A549 (cell line): ENCODE results near the gene TLCD3A. TPM values are rescaled to one million over a fixed set of nuclear protein-coding genes. Genes with fewer than 3 reads are reported as not detected.

ENCODE experiments used
- ATAC-seq, 2 experiments: fragments of 200-7000 bp in 1 of 2; fragments of >200 bp in 1 of 2; cut with Nextera tagmentation in 1 of 2; cut with Tn5 transposase in 1 of 2; 3 replicates each; pipeline versions ENCODE4 v1.8.0 to v1.9.1; 2018 to 2020; ENCODE audit warnings: mild to moderate bottlenecking in 1 of 2, moderate library complexity in 1 of 2
- CTCF ChIA-PET: fragments of 300-600 bp; sonication (Branson Sonifier 250); formaldehyde crosslinking; extraction: SDS; loops from one replicate; lab custom pipeline; 2021; ENCODE audit warnings: antibody characterized with exemption, inconsistent platforms; lab: Yijun Ruan, JAX
- POLR2A ChIA-PET: fragments of 350-600 bp; formaldehyde crosslinking; extraction: SDS; loops from one replicate; lab custom pipeline; 2021; ENCODE audit warnings: antibody characterized with exemption, inconsistent platforms; lab: Yijun Ruan, JAX
- DNase-seq, 2 experiments: peaks; one replicate each; pipeline versions ENCODE4 v3.0.0 to v3.0.0-alpha.2; 2011 to 2016; ENCODE audit warnings: low read depth in 1 of 2, low spot score in 1 of 2
- FAIRE-seq: peaks from 2 replicates; lab custom pipeline; 2011; peaks lifted over from hg19 to GRCh38; lab: Jason Lieb, UNC
- H3K27ac ChIP-seq, 2 experiments: fragments of >200 bp; sonication (Bioruptor Twin); formaldehyde crosslinking; 3 replicates each; pipeline ENCODE4 v1.5.1; 2016 to 2017
- H3K4me1 ChIP-seq: fragments of >200 bp; sonication (Bioruptor Twin); formaldehyde crosslinking; 3 replicates; pipeline ENCODE4 v1.6.1; 2016
- H3K4me2 ChIP-seq: fragments of >200 bp; sonication (Bioruptor Twin); formaldehyde crosslinking; 3 replicates; pipeline ENCODE4 v1.6.1; 2016
- H3K4me3 ChIP-seq: fragments of >200 bp; sonication (Bioruptor Twin); formaldehyde crosslinking; 3 replicates; pipeline ENCODE4 v1.5.1; 2016
- H3K9me3 ChIP-seq: fragments of >200 bp; sonication (Bioruptor Twin); formaldehyde crosslinking; 3 replicates; pipeline ENCODE4 v1.6.1; 2016
- ATOH8 ChIP-seq: fragments of 250-450 bp; sonication (Bioruptor Pico); IDR thresholded peaks from 2 replicates; pipeline ENCODE4 v1.5.0; 2020; ENCODE audit warnings: low read depth, mild to moderate bottlenecking, moderate library complexity
- BHLHE40 ChIP-seq: IDR thresholded peaks from 2 replicates; pipeline ENCODE4 v1.6.1; 2012; ENCODE audit warnings: low read depth, low read length, inconsistent platforms
- EHF ChIP-seq: fragments of 250-450 bp; sonication (Bioruptor Pico); IDR thresholded peaks from 2 replicates; pipeline ENCODE4 v1.5.0; 2020; ENCODE audit warnings: mild to moderate bottlenecking
- EHMT2 ChIP-seq: fragments of 200-600 bp; sonication (generic); IDR thresholded peaks from 2 replicates; pipeline ENCODE4 v1.6.1; 2016; ENCODE audit warnings: antibody characterized with exemption, low read depth, mild to moderate bottlenecking, moderate library complexity
- EP300 ChIP-seq, 2 experiments: fragments of >200 bp; sonication (Bioruptor Twin); formaldehyde crosslinking; IDR thresholded peaks; 2 replicates in 1 of 2; 3 replicates in 1 of 2; pipeline ENCODE4 v1.6.1; 2016 to 2017
- FOXS1 ChIP-seq: fragments of 250-450 bp; sonication (Bioruptor Pico); IDR thresholded peaks from 2 replicates; pipeline ENCODE4 v1.5.0; 2020; ENCODE audit warnings: mild to moderate bottlenecking, moderate library complexity
- HMGXB4 ChIP-seq: fragments of 250-450 bp; sonication (Bioruptor Pico); IDR thresholded peaks from 2 replicates; pipeline ENCODE4 v1.5.0; 2021; ENCODE audit warnings: mild to moderate bottlenecking, moderate library complexity, borderline replicate concordance
- HOXB13 ChIP-seq: fragments of 250-450 bp; sonication (Bioruptor Pico); IDR thresholded peaks from 2 replicates; pipeline ENCODE4 v1.5.0; 2020; ENCODE audit warnings: low read depth, mild to moderate bottlenecking, moderate library complexity
- KDM1A ChIP-seq: fragments of 200-600 bp; sonication (generic); IDR thresholded peaks from 2 replicates; pipeline ENCODE4 v1.6.1; 2016; ENCODE audit warnings: low read depth, mild to moderate bottlenecking
- KDM5A ChIP-seq: fragments of 200-600 bp; sonication (generic); IDR thresholded peaks from 2 replicates; pipeline ENCODE4 v1.6.1; 2016; ENCODE audit warnings: antibody characterized with exemption, mild to moderate bottlenecking
- MAZ ChIP-seq: fragments of 150-350 bp; IDR thresholded peaks from 2 replicates; pipeline ENCODE4 v1.6.1; 2014; ENCODE audit warnings: antibody characterized with exemption, low read depth, low read length, borderline replicate concordance
- MYC ChIP-seq: IDR thresholded peaks from 2 replicates; pipeline ENCODE4 v1.6.1; 2012; ENCODE audit warnings: mild to moderate bottlenecking, inconsistent platforms, low read length, improper control_type of control experiment, borderline replicate concordance
- NFE2L2 ChIP-seq: fragments of 150-350 bp; conservative IDR thresholded peaks from 2 replicates; pipeline ENCODE4 v1.6.1; 2014; ENCODE audit warnings: low read length
- PHF8 ChIP-seq: fragments of 200-600 bp; sonication (generic); IDR thresholded peaks from 2 replicates; pipeline ENCODE4 v1.6.1; 2016; ENCODE audit warnings: low read depth, mild to moderate bottlenecking, antibody characterized with exemption, moderate library complexity, borderline replicate concordance
- POLR2A ChIP-seq: IDR thresholded peaks from 2 replicates; pipeline ENCODE4 v1.6.1; 2012; ENCODE audit warnings: mild to moderate bottlenecking, low read length
- POLR2AphosphoS2 ChIP-seq: conservative IDR thresholded peaks from 2 replicates; pipeline ENCODE4 v1.6.1; 2012; ENCODE audit warnings: low read length, improper control_type of control experiment, inconsistent platforms
- RAD21 ChIP-seq, 2 experiments: fragments of >200 bp in 1 of 2; sonication (Bioruptor Twin) in 1 of 2; formaldehyde crosslinking in 1 of 2; IDR thresholded peaks in 1 of 2; conservative IDR thresholded peaks in 1 of 2; 2 replicates in 1 of 2; 3 replicates in 1 of 2; pipeline ENCODE4 v1.6.1; 2012 to 2018; ENCODE audit warnings: inconsistent platforms in 1 of 2
- SREBF2 ChIP-seq: fragments of 450-650 bp; IDR thresholded peaks from 2 replicates; pipeline ENCODE4 v1.6.1; 2014; ENCODE audit warnings: mild to moderate bottlenecking, moderate library complexity
- USF2 ChIP-seq: fragments of 450-650 bp; IDR thresholded peaks from 2 replicates; pipeline ENCODE4 v1.6.1; 2014; ENCODE audit warnings: antibody characterized with exemption
- ZC3H11A ChIP-seq: fragments of 450-650 bp; IDR thresholded peaks from 2 replicates; pipeline ENCODE4 v1.6.1; 2014; ENCODE audit warnings: antibody characterized with exemption, mild to moderate bottlenecking
- ZNF302 ChIP-seq: fragments of 250-450 bp; sonication (Bioruptor Pico); IDR thresholded peaks from 2 replicates; pipeline ENCODE4 v1.9.0; 2021; ENCODE audit warnings: inconsistent platforms, mild to moderate bottlenecking, moderate library complexity
- WGBS: methylation state at CpG from one replicate; pipeline ENCODE4 v1.1.6; 2017; ENCODE audit errors: missing lambda C conversion rate; 5-methylcytosine and 5-hydroxymethylcytosine counted together
- polyA plus RNA-seq, 4 experiments: library from polyadenylated mRNA; depleted of rRNA in 3 of 4; stranded (reverse); fragments of >200 nt; fragmentation: RNase III in 1 of 4; extraction: RNeasy Plus Mini Kit Qiagen cat#74134 plus additional on column Dnase treatment in 1 of 4; gene quantifications; 2 replicates in 3 of 4; 3 replicates in 1 of 4; pipeline ENCODE4 v1.2.3, GENCODE V29; 2011 to 2017

TLCD3A gene
- polyA plus RNA-seq, 2 of the 4 experiments (the other 2 are of a cell fraction), result 29.5 to 31.5 TPM

GRCh38 chr17:725084-725483, 7.3 kb upstream of the TLCD3A start:
- Histone ChIP-seq H3K4me1 (no peaks in the 10 kb centered on the region), H3K27ac (no peak overlapping the region), H3K9me3 (no peaks in the 10 kb centered on the region), H3K4me2 (no peak overlapping the region), H3K4me3 (no peak overlapping the region)
- FAIRE-seq (no peak), ATAC-seq (no peak), DNase-seq (no peak)
- no peak for TF ChIP-seq HOXB13 (CRISPR knock-in tag)
- 96% methylated on average over 14 of the region's 14 CpGs for WGBS
- ChIA-PET CTCF (interaction anchor here (1.6 kb wide), 1 partner anchor 10 kb away, joined by 4 read pairs; the partner anchor contains the start of gene VPS53), POLR2A (interaction anchor here (0.7 kb wide), 1 partner anchor 334 kb away, joined by 3 read pairs; no protein-coding TSS in a partner anchor)

GRCh38 chr17:725746-726145, 6.7 kb upstream of the TLCD3A start:
- Histone ChIP-seq H3K9me3 (no peaks in the 10 kb centered on the region), H3K4me2 (no peak overlapping the region), H3K4me1 (no peaks in the 10 kb centered on the region), H3K4me3 (no peak overlapping the region), H3K27ac (no peak overlapping the region)
- TF ChIP-seq HOXB13 (CRISPR knock-in tag), result no peak
- ATAC-seq (no peak), DNase-seq (no peak), FAIRE-seq (no peak)
- POLR2A ChIA-PET, result interaction anchor here (0.7 kb wide), 1 partner anchor 334 kb away, joined by 3 read pairs; no protein-coding TSS in a partner anchor
- WGBS, result 89% methylated on average over 12 of the region's 12 CpGs
- CTCF ChIA-PET, result interaction anchor here (1.6 kb wide), 1 partner anchor 10 kb away, joined by 4 read pairs; the partner anchor contains the start of gene VPS53

GRCh38 chr17:726271-726919, 6.0 kb upstream of the TLCD3A start:
- no peak for ATAC-seq
- DNase-seq, result no peak
- no peak for FAIRE-seq
- H3K27ac ChIP-seq, result no peak overlapping the region
- 86% methylated on average over 20 of the region's 20 CpGs for WGBS
- H3K4me2 ChIP-seq, result no peak overlapping the region
- H3K4me1 ChIP-seq, result peaks cover 4% of the 10 kb centered on the region; the same call in 2 of the 3 replicates
- CTCF ChIA-PET, result interaction anchor here (0.9 to 1.0 kb wide), 3 partner anchors 26 to 314 kb away, joined by 3 to 6 read pairs (median 3); partner anchors contain the start of gene TIMM22
- H3K9me3 ChIP-seq, result no peaks in the 10 kb centered on the region
- TF ChIP-seq KDM1A (no peak), PHF8 (no peak), ZC3H11A (no peak), MAZ (no peak), FOXS1 (CRISPR knock-in tag) (no peak), SREBF2 (no peak), EHMT2 (no peak), USF2 (no peak), RAD21 (conservative IDR thresholded peaks at IDR 0.05 in 1 of 2, IDR thresholded peaks at IDR 0.05 in 1 of 2) (no peak), EHF (no peak), HMGXB4 (CRISPR knock-in tag) (no peak), POLR2A (no peak), NFE2L2 (no peak)
- TF ChIP-seq, all 56 proteins: peak for 0
- no peak overlapping the region for H3K4me3 ChIP-seq
- POLR2A ChIA-PET, result no interaction called here

- peaks cover 14% of the 10 kb centered on the region for H3K4me1 ChIP-seq
- ChIA-PET CTCF (interaction anchor here (0.6 to 3.0 kb wide), 6 partner anchors 11 to 317 kb away, joined by 3 to 15 read pairs (median 10); no protein-coding TSS in a partner anchor), POLR2A (no interaction called here)
- no peak overlapping the region for H3K4me2 ChIP-seq
- no peak overlapping the region for H3K4me3 ChIP-seq
- ATAC-seq, result no peak
- WGBS, result 92% methylated on average over 5 of the region's 5 CpGs
- TF ChIP-seq ZC3H11A (no peak), EP300 (IDR thresholded peaks at IDR 0.05) (no peak), HMGXB4 (CRISPR knock-in tag) (no peak), BHLHE40 (no peak), RAD21 (conservative IDR thresholded peaks at IDR 0.05 in 1 of 2, IDR thresholded peaks at IDR 0.05 in 1 of 2) (no peak), ZNF302 (no peak), POLR2AphosphoS2 (no peak), ATOH8 (CRISPR knock-in tag) (no peak), MYC (no peak), KDM5A (no peak)
- FAIRE-seq, result peak; percentile 13
- DNase-seq, result no peak
- H3K27ac ChIP-seq, result no peak overlapping the region
- H3K9me3 ChIP-seq, result no peaks in the 10 kb centered on the region
Measured at GRCh38 chr17:728911-729310, 3.5 kb upstream of the TLCD3A start.
